ENCODE results near the gene USP35.

Gene USP35

GRCh38 chr11:78224906-78225420 is 36.2 kb downstream of the USP35 start:
- DNase-seq: no peak
- no peaks in the 10 kb centered on the region for H3K9me2 ChIP-seq (replicated peaks; ENCODE audit: insufficient read depth, low read length)
- no peaks in the 10 kb centered on the region for H3K36me3 ChIP-seq (replicated peaks; ENCODE audit: insufficient read depth, low read length)
- H2AFZ ChIP-seq (ENCODE audit: low read length): no peak overlapping the region
- 0 out of 2 replicates have a peak, but pooled peaks cover 3% of the 10 kb centered on the region for H3F3A ChIP-seq (ENCODE audit: insufficient read depth, low read length)
- H3K4me3 ChIP-seq (ENCODE audit: low read length): no peak overlapping the region
- H3K9me3 ChIP-seq (replicated peaks; ENCODE audit: insufficient read depth, low read length): no peaks in the 10 kb centered on the region
- peaks cover 16% of the 10 kb centered on the region for H3K4me1 ChIP-seq (ENCODE audit: low read length)
- no peak for TF ChIP-seq EZH2 (optimal IDR thresholded peaks at IDR 0.05; ENCODE audit: low read depth, low read length)
- no peak for TF ChIP-seq EZH2phosphoT487 (IDR thresholded peaks at IDR 0.05; ENCODE audit: low read length)
- no peak for TF ChIP-seq CTCF (IDR thresholded peaks at IDR 0.05; ENCODE audit: low read length)
- H3K9ac ChIP-seq (ENCODE audit: low read length): no peak overlapping the region
- no peak overlapping the region for H3K4me2 ChIP-seq (ENCODE audit: low read depth, low read length)
- H3K27me3 ChIP-seq (replicated peaks; ENCODE audit: insufficient read depth, low read length): no peaks in the 10 kb centered on the region
- H3K79me2 ChIP-seq (ENCODE audit: low read length): no peaks in the 10 kb centered on the region
- H4K20me1 ChIP-seq (ENCODE audit: insufficient read depth, low read length): no peaks in the 10 kb centered on the region
- H3K27ac ChIP-seq (ENCODE audit: low read length): no peak overlapping the region

GRCh38 chr11:78226684-78227680 is 38.3 kb downstream of the USP35 start:
- Histone ChIP-seq H3K9me3 (replicated peaks; ENCODE audit: insufficient read depth, low read length) (no peaks in the 10 kb centered on the region), H3K36me3 (replicated peaks; ENCODE audit: insufficient read depth, low read length) (no peaks in the 10 kb centered on the region), H3F3A (ENCODE audit: insufficient read depth, low read length) (0 out of 2 replicates have a peak, but pooled peaks cover 3% of the 10 kb centered on the region), H3K79me2 (ENCODE audit: low read length) (no peaks in the 10 kb centered on the region), H3K4me1 (ENCODE audit: low read length) (peaks cover 22% of the 10 kb centered on the region), H3K27me3 (replicated peaks; ENCODE audit: insufficient read depth, low read length) (no peaks in the 10 kb centered on the region), H3K27ac (ENCODE audit: low read length) (no peak overlapping the region), H2AFZ (ENCODE audit: low read length) (no peak overlapping the region), H3K4me3 (ENCODE audit: low read length) (no peak overlapping the region), H4K20me1 (ENCODE audit: insufficient read depth, low read length) (no peaks in the 10 kb centered on the region), H3K4me2 (ENCODE audit: low read depth, low read length) (no peak overlapping the region), H3K9me2 (replicated peaks; ENCODE audit: insufficient read depth, low read length) (no peaks in the 10 kb centered on the region), H3K9ac (ENCODE audit: low read length) (no peak overlapping the region)
- TF ChIP-seq EZH2phosphoT487 (IDR thresholded peaks at IDR 0.05; ENCODE audit: low read length) (no peak), EZH2 (optimal IDR thresholded peaks at IDR 0.05; ENCODE audit: low read depth, low read length) (no peak), CTCF (IDR thresholded peaks at IDR 0.05; ENCODE audit: low read length) (no peak)
- no peak for DNase-seq

- H3K79me2 ChIP-seq (ENCODE audit: low read length): no peaks in the 10 kb centered on the region
- no peak overlapping the region for H3K27ac ChIP-seq (ENCODE audit: low read length)
- peaks cover 7% of the 10 kb centered on the region; the same call in 1 of the 2 replicates for H3F3A ChIP-seq (ENCODE audit: insufficient read depth, low read length)
- no peak overlapping the region for H3K4me3 ChIP-seq (ENCODE audit: low read length)
- H3K9me2 ChIP-seq (replicated peaks; ENCODE audit: insufficient read depth, low read length): no peaks in the 10 kb centered on the region
- no peaks in the 10 kb centered on the region for H3K9me3 ChIP-seq (replicated peaks; ENCODE audit: insufficient read depth, low read length)
- DNase-seq: no peak
- no peaks in the 10 kb centered on the region for H4K20me1 ChIP-seq (ENCODE audit: insufficient read depth, low read length)
- no peak for TF ChIP-seq EZH2phosphoT487 (IDR thresholded peaks at IDR 0.05; ENCODE audit: low read length)
- TF ChIP-seq EZH2 (optimal IDR thresholded peaks at IDR 0.05; ENCODE audit: low read depth, low read length): no peak
- no peak for TF ChIP-seq CTCF (IDR thresholded peaks at IDR 0.05; ENCODE audit: low read length)
- no peaks in the 10 kb centered on the region for H3K36me3 ChIP-seq (replicated peaks; ENCODE audit: insufficient read depth, low read length)
- H3K9ac ChIP-seq (ENCODE audit: low read length): no peak overlapping the region
- H3K4me1 ChIP-seq (ENCODE audit: low read length): peaks cover 30% of the 10 kb centered on the region
- no peak overlapping the region for H3K4me2 ChIP-seq (ENCODE audit: low read depth, low read length)
- H2AFZ ChIP-seq (ENCODE audit: low read length): no peak overlapping the region
- no peaks in the 10 kb centered on the region for H3K27me3 ChIP-seq (replicated peaks; ENCODE audit: insufficient read depth, low read length)
Measured at GRCh38 chr11:78227921-78228320, 39.2 kb downstream of the USP35 start.
